ENCODE data around the gene KCNQ2. TPM values are rescaled to one million over a fixed set of nuclear protein-coding genes. Genes with fewer than 3 reads are reported as not detected.

KCNQ2 gene
- total RNA-seq, 1 donor, result 0.36 TPM

- no peak overlapping the region for H2AFZ ChIP-seq (ENCODE audit: low read length)
- no peak overlapping the region for H3K27ac ChIP-seq (ENCODE audit: low read depth, low read length)
- no peak overlapping the region for H3K4me2 ChIP-seq (ENCODE audit: insufficient read depth, low read length)
- TF ChIP-seq CTCF (IDR thresholded peaks at IDR 0.05; ENCODE audit: extremely low read depth, low read depth, low read length), result no peak
- no peaks in the 10 kb centered on the region for H3K36me3 ChIP-seq (ENCODE audit: insufficient read depth, low read length)
- no peak overlapping the region for H3K4me3 ChIP-seq (ENCODE audit: insufficient read depth, low read length)
- H3K79me2 ChIP-seq (ENCODE audit: insufficient read depth, low read length), result no peaks in the 10 kb centered on the region
- no peaks in the 10 kb centered on the region for H3K9me3 ChIP-seq (ENCODE audit: low read depth, low read length)
- H3K27me3 ChIP-seq (ENCODE audit: insufficient read depth, low read length), result no peaks in the 10 kb centered on the region
- no peaks in the 10 kb centered on the region for H4K20me1 ChIP-seq (ENCODE audit: insufficient read depth, low read length)
- no peaks in the 10 kb centered on the region for H3K4me1 ChIP-seq (ENCODE audit: insufficient read depth, low read length)
- DNase-seq (ENCODE audit: insufficient read length, low spot score, missing footprints), result no peak
Measured at GRCh38 chr20:63411898-63412631, 60.4 kb downstream of the KCNQ2 start.

DNA sequence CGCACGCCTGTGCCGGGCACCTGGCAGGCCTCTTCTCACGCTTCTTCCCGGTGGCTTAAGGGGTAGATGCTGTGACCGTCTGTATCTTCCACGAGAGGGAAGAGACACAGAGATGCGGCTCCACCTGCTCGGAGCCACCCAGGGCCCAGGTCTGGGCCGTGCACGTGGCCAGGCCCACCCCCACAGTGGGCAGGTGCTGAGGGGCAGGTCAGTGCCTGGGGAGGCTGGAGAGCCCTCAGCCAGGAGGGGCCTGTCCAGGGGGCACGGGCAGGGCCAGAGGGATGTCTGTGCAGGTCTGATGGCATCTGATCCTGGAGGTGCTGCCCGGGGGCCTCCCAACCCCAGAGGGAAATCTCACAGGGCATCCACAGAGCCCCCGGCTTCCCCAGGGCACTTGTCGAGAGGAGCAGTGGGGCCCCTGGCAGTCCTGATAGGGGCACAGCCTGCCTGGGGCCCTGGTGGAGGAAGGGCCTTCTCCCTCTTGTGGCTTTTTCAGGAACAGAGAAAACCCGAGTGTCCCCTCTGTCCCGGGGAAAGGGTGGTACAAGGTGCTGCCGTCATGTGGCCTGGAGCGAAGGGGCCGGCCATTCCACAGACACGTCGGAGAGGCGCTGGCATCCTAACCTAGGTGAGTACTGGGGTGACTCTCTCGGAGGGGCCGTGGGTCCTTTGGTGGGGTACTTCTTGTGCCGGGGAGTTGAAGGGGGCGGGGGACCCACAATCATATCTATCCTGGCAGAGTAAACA is 61.1 kb downstream of the KCNQ2 start:
- no peaks in the 10 kb centered on the region for H4K20me1 ChIP-seq (ENCODE audit: insufficient read depth, low read length)
- TF ChIP-seq CTCF (IDR thresholded peaks at IDR 0.05; ENCODE audit: extremely low read depth, low read depth, low read length), result no peak
- no peak overlapping the region for H3K4me3 ChIP-seq (ENCODE audit: insufficient read depth, low read length)
- H3K4me1 ChIP-seq (ENCODE audit: insufficient read depth, low read length), result no peaks in the 10 kb centered on the region
- no peaks in the 10 kb centered on the region for H3K79me2 ChIP-seq (ENCODE audit: insufficient read depth, low read length)
- H3K9me3 ChIP-seq (ENCODE audit: low read depth, low read length), result no peaks in the 10 kb centered on the region
- no peaks in the 10 kb centered on the region for H3K36me3 ChIP-seq (ENCODE audit: insufficient read depth, low read length)
- H3K4me2 ChIP-seq (ENCODE audit: insufficient read depth, low read length), result no peak overlapping the region
- H3K27me3 ChIP-seq (ENCODE audit: insufficient read depth, low read length), result no peaks in the 10 kb centered on the region
- no peak for DNase-seq (ENCODE audit: insufficient read length, low spot score, missing footprints)
- no peak overlapping the region for H2AFZ ChIP-seq (ENCODE audit: low read length)
- no peak overlapping the region for H3K27ac ChIP-seq (ENCODE audit: low read depth, low read length)

DNA sequence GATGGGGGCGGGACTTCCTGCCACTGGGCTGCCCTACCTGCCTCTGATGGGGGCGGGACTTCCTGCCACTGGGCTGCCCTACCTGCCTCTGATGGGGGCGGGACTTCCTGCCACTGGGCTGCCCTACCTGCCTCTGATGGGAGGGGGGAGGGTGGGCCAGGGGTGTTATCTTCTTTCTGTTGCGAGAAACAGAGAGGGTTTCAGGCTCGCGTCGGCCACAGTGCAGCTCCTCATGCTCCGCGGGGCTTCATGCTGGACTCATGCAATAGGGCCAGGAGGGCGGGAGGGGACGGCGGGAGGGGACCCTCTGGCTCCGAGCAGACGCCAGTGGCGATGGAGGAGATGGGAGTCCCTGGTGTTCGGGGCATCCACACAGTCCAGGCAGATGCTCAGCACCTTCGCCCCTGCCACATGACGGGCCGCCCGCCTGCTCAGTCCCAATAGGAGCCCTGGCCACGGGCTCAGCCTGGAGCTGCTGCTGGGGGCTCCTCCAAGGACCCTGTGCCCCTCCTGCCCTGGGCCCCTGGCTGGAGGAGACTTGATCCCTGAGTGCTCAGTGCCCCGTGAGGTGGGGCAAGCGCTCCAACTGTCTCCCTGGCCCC is 62.5 kb downstream of the KCNQ2 start:
- Histone ChIP-seq H3K9me3 (ENCODE audit: low read depth, low read length) (no peaks in the 10 kb centered on the region), H3K4me3 (ENCODE audit: insufficient read depth, low read length) (no peak overlapping the region), H3K36me3 (ENCODE audit: insufficient read depth, low read length) (no peaks in the 10 kb centered on the region), H4K20me1 (ENCODE audit: insufficient read depth, low read length) (no peaks in the 10 kb centered on the region), H3K4me2 (ENCODE audit: insufficient read depth, low read length) (no peak overlapping the region), H3K79me2 (ENCODE audit: insufficient read depth, low read length) (no peaks in the 10 kb centered on the region), H2AFZ (ENCODE audit: low read length) (no peak overlapping the region), H3K27me3 (ENCODE audit: insufficient read depth, low read length) (no peaks in the 10 kb centered on the region), H3K27ac (ENCODE audit: low read depth, low read length) (no peak overlapping the region), H3K4me1 (ENCODE audit: insufficient read depth, low read length) (no peaks in the 10 kb centered on the region)
- no peak for DNase-seq (ENCODE audit: insufficient read length, low spot score, missing footprints)
- no peak for TF ChIP-seq CTCF (IDR thresholded peaks at IDR 0.05; ENCODE audit: extremely low read depth, low read depth, low read length)

All from osteoblast (primary cell).